Choroid plexus epithelial cell (primary cell): ENCODE measurements around the gene ZBED4.

Source experiments
- DNase-seq: peaks from one replicate; pipeline ENCODE4 v3.0.0-alpha.2; 2010; ENCODE audit warnings: low read depth
- H3K4me3 ChIP-seq: 2 replicates; pipeline ENCODE4 v1.5.1; 2011; ENCODE audit warnings: low read depth, mild to moderate bottlenecking, control low read depth, low read length, moderate library complexity
- TF ChIP-seq, protein P1 (sequence below): conservative IDR thresholded peaks from 2 replicates; pipeline ENCODE4 v1.5.1; 2011; ENCODE audit warnings: low read depth, mild to moderate bottlenecking, control low read depth, inconsistent platforms, low read length, moderate library complexity

ZBED4 gene

DNA sequence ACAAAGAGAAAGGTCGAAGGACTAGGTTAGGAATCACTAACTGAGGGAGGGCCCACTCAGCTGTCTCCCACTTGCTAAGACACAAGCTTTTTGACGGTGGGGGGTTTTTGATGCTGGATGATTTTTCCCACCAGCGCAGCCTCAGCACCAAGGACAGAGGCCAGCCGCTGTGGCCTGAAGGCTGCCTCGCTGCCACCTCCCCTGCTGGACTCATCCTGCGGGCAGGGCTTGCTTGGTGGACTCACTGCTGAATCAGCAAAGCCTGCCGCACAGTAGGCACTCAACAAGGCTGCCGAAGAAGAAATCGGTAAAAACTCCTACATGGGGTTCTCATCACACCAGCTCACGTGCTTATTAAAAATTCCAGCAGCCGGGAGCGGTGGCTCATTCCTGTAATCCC is 62.0 kb downstream of the ZBED4 start:
- no peak overlapping the region for H3K4me3 ChIP-seq
- TF ChIP-seq, protein P1, sequence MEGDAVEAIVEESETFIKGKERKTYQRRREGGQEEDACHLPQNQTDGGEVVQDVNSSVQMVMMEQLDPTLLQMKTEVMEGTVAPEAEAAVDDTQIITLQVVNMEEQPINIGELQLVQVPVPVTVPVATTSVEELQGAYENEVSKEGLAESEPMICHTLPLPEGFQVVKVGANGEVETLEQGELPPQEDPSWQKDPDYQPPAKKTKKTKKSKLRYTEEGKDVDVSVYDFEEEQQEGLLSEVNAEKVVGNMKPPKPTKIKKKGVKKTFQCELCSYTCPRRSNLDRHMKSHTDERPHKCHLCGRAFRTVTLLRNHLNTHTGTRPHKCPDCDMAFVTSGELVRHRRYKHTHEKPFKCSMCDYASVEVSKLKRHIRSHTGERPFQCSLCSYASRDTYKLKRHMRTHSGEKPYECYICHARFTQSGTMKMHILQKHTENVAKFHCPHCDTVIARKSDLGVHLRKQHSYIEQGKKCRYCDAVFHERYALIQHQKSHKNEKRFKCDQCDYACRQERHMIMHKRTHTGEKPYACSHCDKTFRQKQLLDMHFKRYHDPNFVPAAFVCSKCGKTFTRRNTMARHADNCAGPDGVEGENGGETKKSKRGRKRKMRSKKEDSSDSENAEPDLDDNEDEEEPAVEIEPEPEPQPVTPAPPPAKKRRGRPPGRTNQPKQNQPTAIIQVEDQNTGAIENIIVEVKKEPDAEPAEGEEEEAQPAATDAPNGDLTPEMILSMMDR: no peak
- no peak for DNase-seq

DNA sequence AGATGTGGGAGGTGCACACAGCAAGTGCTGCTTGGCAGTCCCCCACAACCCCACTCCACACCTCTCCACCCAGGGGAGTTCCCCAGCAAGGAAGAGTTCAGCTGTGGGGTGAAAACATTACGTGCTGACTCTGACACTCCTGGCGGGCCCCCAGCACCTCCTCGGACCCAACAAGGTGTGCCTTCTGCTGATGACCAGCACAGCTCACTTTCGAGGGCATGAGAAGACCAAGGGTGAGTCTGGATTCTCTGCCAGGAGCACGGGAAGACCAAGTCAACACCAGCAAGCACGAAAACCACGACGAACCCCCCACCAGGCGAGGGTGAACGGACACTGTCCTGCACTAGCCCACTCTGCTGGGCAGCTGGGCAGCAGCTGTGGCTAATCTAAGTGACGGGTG is 63.2 kb downstream of the ZBED4 start:
- no peak overlapping the region for H3K4me3 ChIP-seq
- DNase-seq: no peak
- TF ChIP-seq, protein P1: no peak

DNA sequence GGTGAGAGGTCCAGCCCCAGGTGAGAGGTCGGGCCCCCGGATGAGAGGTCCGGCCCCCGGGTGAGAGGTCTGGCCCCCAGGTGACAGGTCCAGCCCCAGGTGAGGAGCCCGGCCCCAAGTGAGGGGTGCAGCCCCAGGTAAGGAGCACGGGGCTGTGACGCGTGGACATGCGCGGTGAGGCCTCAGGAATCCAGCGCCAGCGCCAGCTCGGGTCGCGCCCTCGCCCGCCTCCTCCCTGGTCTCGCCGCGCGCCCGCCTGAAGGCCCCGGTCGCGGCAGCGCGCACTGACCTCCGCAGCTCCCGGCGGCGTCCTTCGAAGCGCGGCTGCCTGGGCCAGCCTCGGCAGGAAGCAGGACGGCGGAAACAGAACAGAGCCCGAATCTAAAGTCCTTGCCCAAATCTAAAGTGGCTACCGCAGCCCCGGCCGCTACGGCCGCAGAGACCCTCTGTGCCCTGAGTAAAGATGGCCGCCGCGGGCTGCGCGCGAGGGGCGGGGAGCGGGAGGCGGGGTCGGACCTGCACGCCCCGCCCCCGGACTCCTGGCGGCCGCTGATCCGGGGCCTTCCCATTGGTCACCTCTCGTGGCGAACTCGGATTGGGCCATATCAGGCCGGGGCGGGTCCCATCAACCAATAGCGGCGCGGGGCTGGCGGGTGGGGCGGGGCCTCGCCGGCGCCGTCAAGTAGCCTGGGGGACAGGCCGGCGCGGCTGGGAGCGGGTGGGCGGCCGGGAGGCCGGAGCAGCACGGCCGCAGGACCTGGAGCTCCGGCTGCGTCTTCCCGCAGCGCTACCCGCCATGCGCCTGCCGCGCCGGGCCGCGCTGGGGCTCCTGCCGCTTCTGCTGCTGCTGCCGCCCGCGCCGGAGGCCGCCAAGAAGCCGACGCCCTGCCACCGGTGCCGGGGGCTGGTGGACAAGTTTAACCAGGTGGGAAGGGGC is 64.6 kb downstream of the ZBED4 start, which contains the start of the genes ALG12 and CRELD2:
TSS of gene ALG12 (minus strand) at position 465 of the 937 bp plus-strand sequence. CDS start 4,673 bp downstream, outside the sequence.
TSS of gene CRELD2 (plus strand) at position 661 of the 937 bp plus-strand sequence. CDS start at position 797, 136 bp downstream.
- TF ChIP-seq, protein P1: no peak
- DNase-seq: peak; percentile 98
- peak within 1 kb of the TSS; percentile 80 for H3K4me3 ChIP-seq

DNA sequence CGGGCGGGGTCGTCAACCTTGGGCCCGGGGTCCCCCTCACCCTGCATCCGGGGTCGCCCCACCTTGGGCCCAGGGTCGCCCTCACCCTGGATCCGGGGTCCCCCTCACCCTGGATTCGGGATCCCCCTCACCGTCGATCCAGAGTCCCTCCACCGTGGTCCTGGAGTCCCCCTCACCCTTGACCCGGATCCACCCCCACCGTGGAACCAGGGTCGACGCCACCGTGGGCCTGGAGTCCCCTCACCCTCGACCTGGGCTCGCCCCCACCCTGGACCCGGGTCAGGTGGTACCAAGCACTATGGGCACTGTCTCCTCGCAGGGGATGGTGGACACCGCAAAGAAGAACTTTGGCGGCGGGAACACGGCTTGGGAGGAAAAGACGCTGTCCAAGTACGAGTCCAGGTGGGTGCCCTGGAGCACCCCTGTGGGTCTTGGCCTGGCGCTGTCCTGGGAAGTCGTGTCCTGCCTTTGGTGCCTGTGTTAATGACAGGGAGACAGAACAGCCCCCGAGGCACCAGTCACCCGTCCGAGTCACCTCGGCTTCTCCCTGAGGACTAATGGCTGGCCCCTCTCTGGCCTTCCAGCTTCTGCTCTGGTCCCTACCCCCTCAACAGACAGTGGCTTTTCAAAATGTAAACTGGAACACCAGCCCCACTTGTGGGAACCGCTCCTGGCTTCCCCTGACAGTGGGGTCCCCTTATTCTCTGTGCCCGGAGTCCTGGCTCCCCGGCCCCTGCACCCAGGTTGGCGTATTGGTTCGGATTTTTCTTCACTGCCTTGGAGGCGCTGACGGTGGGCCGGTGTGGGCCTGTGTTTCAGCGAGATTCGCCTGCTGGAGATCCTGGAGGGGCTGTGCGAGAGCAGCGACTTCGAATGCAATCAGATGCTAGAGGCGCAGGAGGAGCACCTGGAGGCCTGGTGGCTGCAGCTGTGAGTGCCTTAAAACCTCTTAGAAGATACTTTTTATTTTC is 65.6 kb downstream of the ZBED4 start:
- peak overlapping the region; percentile 70 for H3K4me3 ChIP-seq
- no peak for DNase-seq
- TF ChIP-seq, protein P1: no peak

DNA sequence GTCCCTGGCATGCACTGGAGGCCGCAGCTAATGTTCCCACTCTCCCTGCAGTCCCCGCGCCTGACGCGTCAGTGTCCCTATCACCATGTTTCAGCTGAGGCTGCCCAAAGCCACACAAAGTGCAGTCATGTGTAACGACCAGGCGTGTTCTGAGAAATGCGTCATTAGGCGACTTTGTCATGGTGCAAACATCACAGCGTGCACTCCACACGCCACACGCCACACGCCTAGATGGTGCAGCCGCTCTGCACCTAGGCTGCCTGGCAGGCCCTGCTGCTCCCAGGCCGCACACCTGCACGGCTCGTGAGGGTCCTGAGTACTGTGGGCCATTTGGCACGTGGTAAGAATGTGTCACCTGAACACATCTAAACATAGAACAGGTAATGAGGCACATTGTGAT is 67.2 kb downstream of the ZBED4 start:
- DNase-seq: no peak
- no peak overlapping the region for H3K4me3 ChIP-seq
- TF ChIP-seq, protein P1: no peak

DNA sequence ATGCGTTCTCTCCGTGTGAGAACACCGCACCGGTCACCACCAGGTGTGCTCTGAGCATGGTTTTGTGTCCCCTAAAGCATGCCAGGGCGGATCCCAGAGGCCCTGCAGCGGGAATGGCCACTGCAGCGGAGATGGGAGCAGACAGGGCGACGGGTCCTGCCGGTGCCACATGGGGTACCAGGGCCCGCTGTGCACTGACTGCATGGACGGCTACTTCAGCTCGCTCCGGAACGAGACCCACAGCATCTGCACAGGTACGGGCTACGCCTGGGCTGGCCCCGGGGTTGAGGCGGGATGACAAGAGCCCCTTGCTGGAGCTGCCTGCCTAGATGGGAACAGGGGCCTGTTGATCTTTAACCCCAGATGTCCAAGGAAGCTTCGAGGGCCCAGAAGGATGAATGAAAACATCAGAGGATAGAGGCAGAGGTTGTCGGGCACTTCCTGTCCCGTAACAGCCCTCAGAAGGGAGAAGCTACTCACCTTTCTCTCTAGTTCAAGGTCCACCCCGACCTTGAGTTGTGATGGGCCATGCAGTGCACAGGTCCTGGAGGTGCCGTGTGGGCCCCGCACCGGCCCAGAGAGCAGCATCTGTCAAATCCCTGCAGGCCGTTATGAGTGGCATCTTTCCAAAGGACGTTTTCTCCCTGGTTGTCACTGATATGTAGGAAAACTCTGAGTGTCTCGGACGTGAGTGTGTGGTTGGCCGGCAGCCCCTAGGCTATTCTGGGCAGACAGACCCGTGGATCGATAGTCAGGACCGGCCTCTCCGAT is 68.0 kb downstream of the ZBED4 start:
- no peak overlapping the region for H3K4me3 ChIP-seq
- TF ChIP-seq, protein P1: no peak
- no peak for DNase-seq
